Measurements from ENCODE around the gene KLF7. TPM values are rescaled to one million over a fixed set of nuclear protein-coding genes. Genes with fewer than 3 reads are reported as not detected.

KLF7 gene
- total RNA-seq, 1 experiment from 2014 or later = 15.4 TPM

- H3K79me2 ChIP-seq (ENCODE audit: insufficient read depth, low read length) = no peaks in the 10 kb centered on the region
- POLR2A ChIA-PET = no interaction called here
Measured at GRCh38 chr2:207128867-207129266, 36.9 kb downstream of the KLF7 start.

More at GRCh38 chr2:207128867-207129266, 36.9 kb downstream of the KLF7 start:
- ChIA-PET CTCF (no interaction called here), RAD21 (ENCODE audit: low non-redundant PET in 1 of 2, low total read pairs in 2 of 2, uncharacterized antibody in 2 of 2, unreplicated experiment in 2 of 2) (no interaction called here)
- DNase-seq (ENCODE audit: low read depth, low spot score) (no peak), ATAC-seq (no peak)
- H3K9me3 ChIP-seq (ENCODE audit: control insufficient read depth in 1 of 2, insufficient read depth in 1 of 2, low read depth in 1 of 2, low read length in 2 of 2) = no peaks in the 10 kb centered on the region
- H3K27me3 ChIP-seq (ENCODE audit: insufficient read depth, low read length) = no peaks in the 10 kb centered on the region
- no TSS peak for BruUV-seq (replicated peaks)
- H3K9me2 ChIP-seq (ENCODE audit: insufficient read depth) = no peaks in the 10 kb centered on the region
- H3K9ac ChIP-seq (ENCODE audit: low read length) = no peak overlapping the region
- H2AFZ ChIP-seq (ENCODE audit: low read depth, low read length, poor library complexity, severe bottlenecking) = no peak overlapping the region
- H3K4me2 ChIP-seq (ENCODE audit: low read length) = no peak overlapping the region
- TF ChIP-seq JUND (IDR thresholded peaks at IDR 0.05) (no peak), SP1 (IDR thresholded peaks at IDR 0.05; ENCODE audit: low read depth) (no peak), CTCF (IDR thresholded peaks at IDR 0.05 in 2 of 3, conservative IDR thresholded peaks at IDR 0.05 in 1 of 3; ENCODE audit: borderline replicate concordance in 1 of 3, insufficient read depth in 1 of 3, low read depth in 2 of 3, low read length in 2 of 3) (no peak), ZFX (IDR thresholded peaks at IDR 0.05) (no peak), SRF (IDR thresholded peaks at IDR 0.05; ENCODE audit: low read depth) (no peak), CEBPB (IDR thresholded peaks at IDR 0.05; ENCODE audit: low read depth) (no peak), POLR2AphosphoS5 (IDR thresholded peaks at IDR 0.05; ENCODE audit: low read depth, low read length) (no peak), REST (IDR thresholded peaks at IDR 0.05; ENCODE audit: low read depth) (no peak), ZBTB33 (IDR thresholded peaks at IDR 0.05; ENCODE audit: extremely low read depth, insufficient replicate concordance, low read length) (no peak), EZH2 (IDR thresholded peaks at IDR 0.05) (no peak)
- no peak overlapping the region for H3K4me3 ChIP-seq (replicated peaks in 1 of 2; ENCODE audit: low read depth in 1 of 2, low read length in 2 of 2)
- intact Hi-C loops (cut with micrococcal nuclease) = no loop called here
- H3K27ac ChIP-seq (ENCODE audit: low read depth, low read length) = no peak overlapping the region
- no peaks in the 10 kb centered on the region for H3K36me3 ChIP-seq (ENCODE audit: control insufficient read depth in 1 of 2, insufficient read depth in 2 of 2, low read length in 2 of 2)
- peaks cover under 1 to 16% of the 10 kb centered on the region in 2 experiments for H3K4me1 ChIP-seq (ENCODE audit: control insufficient read depth in 1 of 2, insufficient read depth in 2 of 2, low read length in 2 of 2)
- no peaks in the 10 kb centered on the region for H4K20me1 ChIP-seq (ENCODE audit: insufficient read depth)
